ENCODE data around the gene CCDC92B.

DNA sequence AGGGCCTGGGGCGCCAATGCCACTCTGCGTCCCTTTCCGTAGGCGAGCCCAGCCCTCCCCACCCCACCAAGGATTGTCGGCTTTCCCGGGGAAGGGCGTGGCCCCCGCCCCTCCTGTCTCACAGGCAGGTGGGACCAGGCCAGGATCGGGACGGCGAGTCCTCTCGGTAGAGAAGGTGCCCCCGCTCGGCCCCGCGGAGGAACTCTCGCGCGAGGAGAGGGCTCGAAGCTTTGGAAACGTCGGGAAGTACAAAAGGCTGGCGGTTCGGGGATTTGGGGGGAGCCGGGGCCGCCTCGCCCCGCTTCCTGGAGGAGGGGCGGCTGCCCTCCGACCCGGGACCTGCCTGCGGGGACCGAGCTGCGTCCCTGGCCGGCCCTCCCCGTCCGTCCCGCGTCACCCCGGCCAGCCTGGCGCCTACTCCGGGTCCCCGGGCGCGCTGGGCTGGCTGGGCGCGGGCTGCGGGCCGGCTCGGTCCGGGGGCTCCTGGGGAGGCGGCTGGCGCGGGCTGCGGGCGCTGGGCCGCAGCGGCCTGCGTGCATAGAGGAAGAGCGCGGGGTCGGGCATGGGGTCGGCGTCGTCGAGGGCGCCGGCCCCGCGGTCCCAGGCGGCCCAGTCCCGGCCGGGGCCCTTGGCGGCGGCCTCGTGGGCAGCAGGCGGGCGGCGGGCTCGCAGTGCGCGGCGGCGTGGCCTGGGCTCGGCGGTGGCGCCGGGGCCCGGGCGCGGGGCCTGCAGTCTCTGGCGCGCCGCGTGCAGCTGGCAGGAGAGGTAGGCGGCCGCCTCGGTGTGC is 25.3 kb downstream of the CCDC92B start:
- TF ChIP-seq, protein P1, sequence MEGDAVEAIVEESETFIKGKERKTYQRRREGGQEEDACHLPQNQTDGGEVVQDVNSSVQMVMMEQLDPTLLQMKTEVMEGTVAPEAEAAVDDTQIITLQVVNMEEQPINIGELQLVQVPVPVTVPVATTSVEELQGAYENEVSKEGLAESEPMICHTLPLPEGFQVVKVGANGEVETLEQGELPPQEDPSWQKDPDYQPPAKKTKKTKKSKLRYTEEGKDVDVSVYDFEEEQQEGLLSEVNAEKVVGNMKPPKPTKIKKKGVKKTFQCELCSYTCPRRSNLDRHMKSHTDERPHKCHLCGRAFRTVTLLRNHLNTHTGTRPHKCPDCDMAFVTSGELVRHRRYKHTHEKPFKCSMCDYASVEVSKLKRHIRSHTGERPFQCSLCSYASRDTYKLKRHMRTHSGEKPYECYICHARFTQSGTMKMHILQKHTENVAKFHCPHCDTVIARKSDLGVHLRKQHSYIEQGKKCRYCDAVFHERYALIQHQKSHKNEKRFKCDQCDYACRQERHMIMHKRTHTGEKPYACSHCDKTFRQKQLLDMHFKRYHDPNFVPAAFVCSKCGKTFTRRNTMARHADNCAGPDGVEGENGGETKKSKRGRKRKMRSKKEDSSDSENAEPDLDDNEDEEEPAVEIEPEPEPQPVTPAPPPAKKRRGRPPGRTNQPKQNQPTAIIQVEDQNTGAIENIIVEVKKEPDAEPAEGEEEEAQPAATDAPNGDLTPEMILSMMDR (IDR thresholded peaks at IDR 0.05), result no peak
- TF ChIP-seq POLR2A (IDR thresholded peaks at IDR 0.05), result no peak

Measured in ovary (tissue), 3 donors.